ENCODE results near the gene GFRA1. TPM values are rescaled to one million over a fixed set of nuclear protein-coding genes. Genes with fewer than 3 reads are reported as not detected.

GFRA1 gene
- polyA plus RNA-seq, 3 donors = not detected

- Histone ChIP-seq H3K9me3 (replicated peaks in 1 of 2; ENCODE audit: control insufficient read depth in 1 of 2, insufficient read depth in 1 of 2, low read length in 2 of 2) (no peaks in the 10 kb centered on the region), H3K4me2 (replicated peaks; ENCODE audit: extremely low read depth, low read length, poor library complexity, severe bottlenecking) (no peak overlapping the region), H3K4me3 (replicated peaks in 1 of 3; ENCODE audit: low read depth in 2 of 3, low read length in 3 of 3) (no peak overlapping the region), H3K27me3 (ENCODE audit: control insufficient read depth in 2 of 2, insufficient read depth in 2 of 2, low read length in 2 of 2) (no peaks in the 10 kb centered on the region), H3K79me2 (ENCODE audit: insufficient read depth, low read length) (no peaks in the 10 kb centered on the region), H3K36me3 (replicated peaks in 1 of 2; ENCODE audit: control insufficient read depth in 1 of 2, insufficient read depth in 2 of 2, low read length in 2 of 2) (no peaks in the 10 kb centered on the region), H2AFZ (ENCODE audit: insufficient read depth, low read depth, low read length, poor library complexity, severe bottlenecking) (no peak overlapping the region), H3K9ac (ENCODE audit: insufficient read depth, low read length, poor library complexity, severe bottlenecking) (no peak overlapping the region), H4K20me1 (ENCODE audit: insufficient read depth, low read length) (no peaks in the 10 kb centered on the region), H3K4me1 (ENCODE audit: control insufficient read depth in 1 of 2, insufficient read depth in 2 of 2, low read length in 2 of 2) (no peaks in the 10 kb centered on the region), H3K27ac (ENCODE audit: low read depth in 1 of 2, low read length in 2 of 2) (no peak overlapping the region)
- peaks cover 0 to 4% (median 0%) of the 10 kb centered on the region in 7 donors for H3K9me3 Mint-ChIP-seq
- H3K27ac Mint-ChIP-seq = peak overlapping the region in 1 of 7 donors; percentile 21
- intact Hi-C loops (cut with micrococcal nuclease) = no loop called here
- no peak for TF ChIP-seq CTCF (IDR thresholded peaks at IDR 0.05)
- DNase-seq = no peak
- WGBS (ENCODE audit: insufficient coverage) = 86% methylated on average over 7 of the region's 12 CpGs
- H3K36me3 Mint-ChIP-seq = no peaks in the 10 kb centered on the region
- H3K27me3 Mint-ChIP-seq (ENCODE audit: low read depth in 3 of 3) = peaks cover 0 to 5% (median 2%) of the 10 kb centered on the region in 3 donors
- no peak overlapping the region for H3K4me3 Mint-ChIP-seq
- H3K4me1 Mint-ChIP-seq = no peaks in the 10 kb centered on the region
These were observed 21.2 kb downstream of the GFRA1 start for GRCh38 chr10:116251602-116252395.

- Histone ChIP-seq H3K27ac (ENCODE audit: low read depth in 1 of 2, low read length in 2 of 2) (no peak overlapping the region), H3K4me3 (replicated peaks in 1 of 3; ENCODE audit: low read depth in 2 of 3, low read length in 3 of 3) (no peak overlapping the region), H4K20me1 (ENCODE audit: insufficient read depth, low read length) (no peaks in the 10 kb centered on the region), H3K9ac (ENCODE audit: insufficient read depth, low read length, poor library complexity, severe bottlenecking) (no peak overlapping the region), H3K36me3 (replicated peaks in 1 of 2; ENCODE audit: control insufficient read depth in 1 of 2, insufficient read depth in 2 of 2, low read length in 2 of 2) (no peaks in the 10 kb centered on the region), H3K27me3 (ENCODE audit: control insufficient read depth in 2 of 2, insufficient read depth in 2 of 2, low read length in 2 of 2) (no peaks in the 10 kb centered on the region), H3K9me3 (replicated peaks in 1 of 2; ENCODE audit: control insufficient read depth in 1 of 2, insufficient read depth in 1 of 2, low read length in 2 of 2) (no peaks in the 10 kb centered on the region), H3K4me1 (ENCODE audit: control insufficient read depth in 1 of 2, insufficient read depth in 2 of 2, low read length in 2 of 2) (no peaks in the 10 kb centered on the region), H3K79me2 (ENCODE audit: insufficient read depth, low read length) (no peaks in the 10 kb centered on the region), H2AFZ (ENCODE audit: insufficient read depth, low read depth, low read length, poor library complexity, severe bottlenecking) (no peak overlapping the region), H3K4me2 (replicated peaks; ENCODE audit: extremely low read depth, low read length, poor library complexity, severe bottlenecking) (no peak overlapping the region)
- Mint-ChIP-seq H3K36me3 (no peaks in the 10 kb centered on the region), H3K4me1 (no peaks in the 10 kb centered on the region), H3K4me3 (no peak overlapping the region), H3K9me3 (peaks cover 0 to 7% (median 3%) of the 10 kb centered on the region in 7 donors), H3K27me3 (ENCODE audit: low read depth in 3 of 3) (peaks cover 0 to 5% (median 2%) of the 10 kb centered on the region in 3 donors), H3K27ac (no peak overlapping the region)
- no peak for DNase-seq
- intact Hi-C loops (cut with micrococcal nuclease) = no loop called here
- no peak for TF ChIP-seq CTCF (IDR thresholded peaks at IDR 0.05)
These were observed 25.3 kb downstream of the GFRA1 start for GRCh38 chr10:116247691-116248090.

Data from CD14-positive monocyte (primary cell).